ENCODE data around the gene LRRC14B. TPM values are rescaled to one million over a fixed set of nuclear protein-coding genes. Genes with fewer than 3 reads are reported as not detected.

The LRRC14B gene
- total and polyA plus RNA-seq, 8 donors = 0.05 to 0.37 TPM; not detected in 6

- H3K4me3 ChIP-seq = no peak overlapping the region
- no peak for TF ChIP-seq CTCF (IDR thresholded peaks at IDR 0.05)
- TF ChIP-seq POLR2AphosphoS5 (IDR thresholded peaks at IDR 0.05) = no peak
- TF ChIP-seq POLR2A (IDR thresholded peaks at IDR 0.05) = no peak
- no peak for TF ChIP-seq EP300 (IDR thresholded peaks at IDR 0.05)
- intact Hi-C loops (cut with DNase I; ENCODE audit: low total_unique reads) = no loop called here
- no peaks in the 10 kb centered on the region for H3K9me3 ChIP-seq
- H3K36me3 ChIP-seq = no peaks in the 10 kb centered on the region
- peaks cover 0 to 11% (median 0%) of the 10 kb centered on the region in 3 donors for H3K27me3 ChIP-seq
- 77 to 88% (median 84%) methylated on average over 5 of the region's 5 CpGs for WGBS, 5 donors
- no peak for DNase-seq
- H3K4me1 ChIP-seq = no peaks in the 10 kb centered on the region
- no peak overlapping the region for H3K27ac ChIP-seq
These were observed 13.2 kb upstream of the LRRC14B start for GRCh38 chr5:178110-178509.

GRCh38 chr5:179401-179800, 11.9 kb upstream of the LRRC14B start:
- Histone ChIP-seq H3K36me3 (no peaks in the 10 kb centered on the region), H3K4me3 (no peak overlapping the region), H3K4me1 (no peaks in the 10 kb centered on the region), H3K9me3 (no peaks in the 10 kb centered on the region), H3K27me3 (peaks cover 0 to 11% (median 0%) of the 10 kb centered on the region in 3 donors), H3K27ac (no peak overlapping the region)
- WGBS, 5 donors = 82 to 95% (median 88%) methylated on average over 8 to 9 of the region's 9 CpGs
- intact Hi-C loops (cut with DNase I; ENCODE audit: low total_unique reads) = no loop called here
- TF ChIP-seq CTCF (IDR thresholded peaks at IDR 0.05) (no peak), POLR2AphosphoS5 (IDR thresholded peaks at IDR 0.05) (no peak), POLR2A (IDR thresholded peaks at IDR 0.05) (no peak), EP300 (IDR thresholded peaks at IDR 0.05) (no peak)
- DNase-seq = no peak

- Histone ChIP-seq H3K27me3 (peaks cover 0 to 11% (median 0%) of the 10 kb centered on the region in 3 donors), H3K27ac (no peak overlapping the region), H3K4me1 (peaks cover 0 to 5% (median 0%) of the 10 kb centered on the region in 4 donors), H3K9me3 (no peaks in the 10 kb centered on the region), H3K36me3 (no peaks in the 10 kb centered on the region), H3K4me3 (no peak overlapping the region)
- DNase-seq = no peak
- intact Hi-C loops (cut with DNase I; ENCODE audit: low total_unique reads) = no loop called here
- WGBS, 5 donors = 78 to 81% (median 80%) methylated on average over 9 to 13 of the region's 13 CpGs
- TF ChIP-seq CTCF (IDR thresholded peaks at IDR 0.05) = no peak
- TF ChIP-seq POLR2A (IDR thresholded peaks at IDR 0.05) = no peak
- no peak for TF ChIP-seq POLR2AphosphoS5 (IDR thresholded peaks at IDR 0.05)
- TF ChIP-seq EP300 (IDR thresholded peaks at IDR 0.05) = no peak
These were observed 10.9 kb upstream of the LRRC14B start for GRCh38 chr5:180286-180918.

- peaks cover 0 to 11% (median 0%) of the 10 kb centered on the region in 3 donors for H3K27me3 ChIP-seq
- DNase-seq = no peak
- H3K4me3 ChIP-seq = no peak overlapping the region
- intact Hi-C loops (cut with DNase I; ENCODE audit: low total_unique reads) = no loop called here
- H3K9me3 ChIP-seq = no peaks in the 10 kb centered on the region
- WGBS, 5 donors = 91 to 96% (median 94%) methylated on average over 6 to 9 of the region's 9 CpGs
- no peak for TF ChIP-seq POLR2AphosphoS5 (IDR thresholded peaks at IDR 0.05)
- no peak for TF ChIP-seq POLR2A (IDR thresholded peaks at IDR 0.05)
- TF ChIP-seq CTCF (IDR thresholded peaks at IDR 0.05) = no peak
- no peak for TF ChIP-seq EP300 (IDR thresholded peaks at IDR 0.05)
- no peak overlapping the region for H3K27ac ChIP-seq
- H3K4me1 ChIP-seq = peaks cover 0 to 5% (median 0%) of the 10 kb centered on the region in 4 donors
- no peaks in the 10 kb centered on the region for H3K36me3 ChIP-seq
These were observed 10.1 kb upstream of the LRRC14B start for GRCh38 chr5:181160-181559.
